ELF-1 (cell line): ENCODE results near the gene PCDHGA6.

Source experiments
- DNase-seq: peaks from one replicate; pipeline ENCODE4 v3.0.0-alpha.2; 2016; ENCODE audit warnings: low read depth, low spot score

Gene PCDHGA6

GRCh38 chr5:141419074-141419880, 45.6 kb downstream of the PCDHGA6 start:
- DNase-seq, result no peak

- DNase-seq, result peak; percentile 78
Observed at GRCh38 chr5:141420855-141421488, 47.3 kb downstream of the PCDHGA6 start, which contains the start of gene PCDHGA11. PCDHGA11 (plus strand) TSS chr5:141421051; CDS start chr5:141421228, 177 bp downstream.

DNA sequence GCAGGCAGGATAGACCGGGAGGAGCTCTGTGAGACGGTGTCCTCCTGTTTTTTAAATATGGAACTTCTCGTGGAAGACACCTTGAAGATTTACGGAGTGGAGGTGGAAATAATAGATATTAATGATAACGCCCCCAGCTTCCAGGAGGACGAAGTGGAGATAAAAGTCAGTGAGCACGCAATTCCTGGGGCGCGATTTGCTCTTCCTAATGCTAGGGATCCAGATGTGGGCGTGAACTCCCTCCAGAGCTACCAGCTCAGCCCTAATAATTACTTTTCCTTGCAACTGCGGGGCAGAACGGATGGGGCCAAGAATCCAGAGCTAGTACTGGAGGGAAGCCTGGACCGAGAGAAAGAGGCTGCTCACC, 47.8 kb downstream of the PCDHGA6 start:
- DNase-seq, result no peak

DNA sequence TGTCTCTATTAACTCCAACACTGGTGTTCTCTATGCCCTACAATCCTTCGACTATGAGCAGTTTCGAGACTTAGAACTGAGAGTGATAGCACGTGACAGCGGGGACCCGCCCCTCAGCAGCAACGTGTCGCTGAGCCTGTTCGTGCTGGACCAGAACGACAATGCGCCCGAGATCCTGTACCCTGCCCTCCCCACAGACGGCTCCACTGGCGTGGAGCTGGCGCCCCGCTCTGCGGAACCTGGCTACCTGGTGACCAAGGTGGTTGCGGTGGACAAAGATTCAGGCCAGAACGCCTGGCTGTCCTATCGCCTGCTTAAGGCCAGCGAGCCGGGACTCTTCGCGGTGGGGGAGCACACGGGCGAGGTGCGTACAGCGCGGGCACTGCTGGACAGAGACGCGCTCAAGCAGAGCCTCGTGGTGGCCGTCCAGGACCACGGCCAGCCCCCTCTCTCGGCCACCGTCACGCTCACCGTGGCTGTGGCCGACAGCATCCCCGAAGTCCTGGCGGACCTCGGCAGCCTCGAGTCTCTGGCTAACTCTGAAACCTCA, 49.1 kb downstream of the PCDHGA6 start:
- DNase-seq, result no peak

- no peak for DNase-seq
Observed at GRCh38 chr5:141427783-141428426, 54.2 kb downstream of the PCDHGA6 start.
